ENCODE data around the gene ZNF827.

Gene ZNF827

GRCh38 chr4:145731028-145731427, 207.6 kb downstream of the ZNF827 start:
- H3K4me2 ChIP-seq (ENCODE audit: low read length): no peak overlapping the region
- no peak overlapping the region for H2AFZ ChIP-seq
- H3K9ac ChIP-seq: no peak overlapping the region
- no peak overlapping the region for H3K27ac ChIP-seq
- no peaks in the 10 kb centered on the region for H3K79me2 ChIP-seq
- peaks cover 10% of the 10 kb centered on the region for H3K4me1 ChIP-seq
- H3K4me3 ChIP-seq (ENCODE audit: low read depth, low read length): no peak overlapping the region
- no peaks in the 10 kb centered on the region for H3K36me3 ChIP-seq (ENCODE audit: control insufficient read depth, insufficient read depth, low read length)
- H3K9me3 ChIP-seq (ENCODE audit: control insufficient read depth, low read length): no peaks in the 10 kb centered on the region
- TF ChIP-seq CTCF (IDR thresholded peaks at IDR 0.05): no peak
- no peaks in the 10 kb centered on the region for H3K27me3 ChIP-seq (ENCODE audit: control insufficient read depth, insufficient read depth, low read length)

GRCh38 chr4:145730026-145730425, 208.6 kb downstream of the ZNF827 start:
- Histone ChIP-seq H3K27ac (no peak overlapping the region), H3K4me2 (ENCODE audit: low read length) (no peak overlapping the region), H2AFZ (no peak overlapping the region), H3K9ac (no peak overlapping the region), H3K4me3 (ENCODE audit: low read depth, low read length) (no peak overlapping the region), H3K79me2 (no peaks in the 10 kb centered on the region), H3K36me3 (ENCODE audit: control insufficient read depth, insufficient read depth, low read length) (no peaks in the 10 kb centered on the region), H3K4me1 (peaks cover 7% of the 10 kb centered on the region), H3K27me3 (ENCODE audit: control insufficient read depth, insufficient read depth, low read length) (no peaks in the 10 kb centered on the region), H3K9me3 (ENCODE audit: control insufficient read depth, low read length) (no peaks in the 10 kb centered on the region)
- no peak for TF ChIP-seq CTCF (IDR thresholded peaks at IDR 0.05)

GRCh38 chr4:145723336-145723735, 215.3 kb downstream of the ZNF827 start:
- no peak overlapping the region for H2AFZ ChIP-seq
- no peaks in the 10 kb centered on the region for H3K36me3 ChIP-seq (ENCODE audit: control insufficient read depth, insufficient read depth, low read length)
- no peaks in the 10 kb centered on the region for H3K27me3 ChIP-seq (ENCODE audit: control insufficient read depth, insufficient read depth, low read length)
- H3K4me1 ChIP-seq: no peaks in the 10 kb centered on the region
- no peaks in the 10 kb centered on the region for H3K79me2 ChIP-seq
- no peak overlapping the region for H3K4me3 ChIP-seq (ENCODE audit: low read depth, low read length)
- H3K9ac ChIP-seq: no peak overlapping the region
- H3K27ac ChIP-seq: no peak overlapping the region
- peak overlapping the region; percentile 25 for H3K4me2 ChIP-seq (ENCODE audit: low read length)
- no peak for TF ChIP-seq CTCF (IDR thresholded peaks at IDR 0.05)
- H3K9me3 ChIP-seq (ENCODE audit: control insufficient read depth, low read length): no peaks in the 10 kb centered on the region

GRCh38 chr4:145722561-145722960, 216.1 kb downstream of the ZNF827 start:
- Histone ChIP-seq H3K9me3 (ENCODE audit: control insufficient read depth, low read length) (no peaks in the 10 kb centered on the region), H3K27me3 (ENCODE audit: control insufficient read depth, insufficient read depth, low read length) (no peaks in the 10 kb centered on the region), H3K4me3 (ENCODE audit: low read depth, low read length) (no peak overlapping the region), H3K4me1 (no peaks in the 10 kb centered on the region), H3K27ac (no peak overlapping the region), H3K36me3 (ENCODE audit: control insufficient read depth, insufficient read depth, low read length) (no peaks in the 10 kb centered on the region), H3K79me2 (no peaks in the 10 kb centered on the region), H2AFZ (no peak overlapping the region), H3K4me2 (ENCODE audit: low read length) (no peak overlapping the region), H3K9ac (no peak overlapping the region)
- TF ChIP-seq CTCF (IDR thresholded peaks at IDR 0.05): no peak

GRCh38 chr4:145720656-145721055, 218.0 kb downstream of the ZNF827 start:
- H3K4me3 ChIP-seq (ENCODE audit: low read depth, low read length): no peak overlapping the region
- no peak for TF ChIP-seq CTCF (IDR thresholded peaks at IDR 0.05)
- no peak overlapping the region for H3K9ac ChIP-seq
- peak overlapping the region; percentile 7 for H2AFZ ChIP-seq
- H3K27me3 ChIP-seq (ENCODE audit: control insufficient read depth, insufficient read depth, low read length): no peaks in the 10 kb centered on the region
- H3K4me1 ChIP-seq: no peaks in the 10 kb centered on the region
- no peaks in the 10 kb centered on the region for H3K36me3 ChIP-seq (ENCODE audit: control insufficient read depth, insufficient read depth, low read length)
- H3K27ac ChIP-seq: no peak overlapping the region
- no peak overlapping the region for H3K4me2 ChIP-seq (ENCODE audit: low read length)
- H3K9me3 ChIP-seq (ENCODE audit: control insufficient read depth, low read length): no peaks in the 10 kb centered on the region
- no peaks in the 10 kb centered on the region for H3K79me2 ChIP-seq
